Left lung (tissue), 10 donors: Measurements from ENCODE around the gene RASA3. TPM values are rescaled to one million over a fixed set of nuclear protein-coding genes. Genes with fewer than 3 reads are reported as not detected.
A peak's percentile ranks its signal among the peaks of the same experiment; 100 is the strongest.

Experiments used
- ATAC-seq: fragments of 200-7000 bp; cut with Tn5 transposase; one replicate; pipeline ENCODE4 v1.9.1; 2020; ENCODE audit warnings: moderate library complexity
- DNase-seq, 4 donors: peaks; one replicate each; pipeline ENCODE4 v3.0.0-alpha.2; 2013 to 2020
- H3K27ac ChIP-seq, 2 donors: fragments of 200-600 bp; sonication (generic) in 1 of 2; one replicate each; pipeline versions ENCODE4 v1.5.0 to v1.8.0; 2020 to 2021
- H3K27me3 ChIP-seq, 2 donors: fragments of 200-600 bp; sonication (generic) in 1 of 2; one replicate each; pipeline versions ENCODE4 v1.5.0 to v1.8.0; 2020 to 2021
- H3K36me3 ChIP-seq, 2 donors: fragments of 200-600 bp; sonication (generic) in 1 of 2; one replicate each; pipeline versions ENCODE4 v1.5.0 to v1.8.0; 2020 to 2021
- H3K4me1 ChIP-seq, 2 donors: fragments of 200-600 bp; one replicate each; pipeline ENCODE4 v1.8.0; 2021
- H3K4me3 ChIP-seq, 2 donors: fragments of 200-600 bp; sonication (generic) in 1 of 2; one replicate each; pipeline versions ENCODE4 v1.5.0 to v1.8.0; 2020 to 2021; ENCODE audit warnings: mild to moderate bottlenecking in 1 of 2
- H3K9me3 ChIP-seq, 2 donors: fragments of 200-600 bp; sonication (generic) in 1 of 2; one replicate each; pipeline versions ENCODE4 v1.5.0 to v1.8.0; 2020 to 2021
- intact Hi-C, 2 donors: fragments of 100-400 bp; cut with DNase I; formaldehyde crosslinking; loops; one replicate each; pipeline versions ENCODE4 v1.11.2 to v1.14.2; 2022
- polyA plus RNA-seq, 6 donors: library from polyadenylated mRNA; unstranded; fragments of 120-200 nt; gene quantifications; one replicate each; pipeline ENCODE4 v1.2.1, GENCODE V29; 2013; ENCODE audit not compliant: insufficient read length in 6 of 6
- total RNA-seq, 2 donors: library from RNA; stranded (reverse); fragmentation: NEBNext Ultra II Directional; extraction: Animal tissue kit (Norgen Biotek cat#: 25700); gene quantifications; one replicate each; pipeline ENCODE4 v1.2.1, GENCODE V29; 2021
- TF ChIP-seq, protein P1 (sequence below), 2 donors: fragments of 200-600 bp; sonication (generic) in 1 of 2; IDR thresholded peaks; one replicate each; pipeline versions ENCODE4 v1.5.0 to v1.8.0; 2021; ENCODE audit warnings: antibody characterized with exemption in 2 of 2
- donor health status: DM: no; HTN: yes; CAD: no.
- donor health status: DM: no; HTN: no; CAD: no.

The RASA3 gene
- total and polyA plus RNA-seq, 8 donors, result 11.4 to 22.2 (median 12.7) TPM

DNA sequence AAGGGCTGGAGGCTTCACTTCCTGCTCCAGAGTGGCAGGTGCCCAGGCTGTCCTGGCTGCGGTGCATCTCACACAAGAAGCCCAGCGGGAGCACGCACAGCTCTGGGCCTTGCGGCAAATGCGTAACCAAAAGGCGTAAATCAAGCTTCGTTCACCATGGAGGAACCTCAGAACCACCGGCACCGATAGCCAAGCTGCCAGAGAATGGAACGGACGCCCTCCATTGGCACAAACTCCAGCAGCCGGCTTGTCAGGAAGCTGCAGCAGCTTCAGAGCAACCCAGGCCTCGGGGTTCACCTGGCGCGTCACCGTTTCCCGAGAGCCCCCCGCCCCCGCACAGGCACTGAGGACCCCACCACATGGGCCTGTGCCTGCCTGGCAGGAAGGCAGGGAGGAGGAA lies 76.7 kb downstream of the RASA3 start:
- Histone ChIP-seq H3K27ac (no peak overlapping the region), H3K9me3 (no peaks in the 10 kb centered on the region), H3K36me3 (peaks cover 0 to 26% of the 10 kb centered on the region in 2 donors), H3K27me3 (no peaks in the 10 kb centered on the region), H3K4me1 (peaks cover 12 to 52% of the 10 kb centered on the region in 2 donors), H3K4me3 (no peak overlapping the region)
- TF ChIP-seq, protein P1, sequence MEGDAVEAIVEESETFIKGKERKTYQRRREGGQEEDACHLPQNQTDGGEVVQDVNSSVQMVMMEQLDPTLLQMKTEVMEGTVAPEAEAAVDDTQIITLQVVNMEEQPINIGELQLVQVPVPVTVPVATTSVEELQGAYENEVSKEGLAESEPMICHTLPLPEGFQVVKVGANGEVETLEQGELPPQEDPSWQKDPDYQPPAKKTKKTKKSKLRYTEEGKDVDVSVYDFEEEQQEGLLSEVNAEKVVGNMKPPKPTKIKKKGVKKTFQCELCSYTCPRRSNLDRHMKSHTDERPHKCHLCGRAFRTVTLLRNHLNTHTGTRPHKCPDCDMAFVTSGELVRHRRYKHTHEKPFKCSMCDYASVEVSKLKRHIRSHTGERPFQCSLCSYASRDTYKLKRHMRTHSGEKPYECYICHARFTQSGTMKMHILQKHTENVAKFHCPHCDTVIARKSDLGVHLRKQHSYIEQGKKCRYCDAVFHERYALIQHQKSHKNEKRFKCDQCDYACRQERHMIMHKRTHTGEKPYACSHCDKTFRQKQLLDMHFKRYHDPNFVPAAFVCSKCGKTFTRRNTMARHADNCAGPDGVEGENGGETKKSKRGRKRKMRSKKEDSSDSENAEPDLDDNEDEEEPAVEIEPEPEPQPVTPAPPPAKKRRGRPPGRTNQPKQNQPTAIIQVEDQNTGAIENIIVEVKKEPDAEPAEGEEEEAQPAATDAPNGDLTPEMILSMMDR (IDR thresholded peaks at IDR 0.05), result no peak
- intact Hi-C loops, result no loop called here
- ATAC-seq (no peak), DNase-seq (peak in 1 of 4 donors; percentile 62)

DNA sequence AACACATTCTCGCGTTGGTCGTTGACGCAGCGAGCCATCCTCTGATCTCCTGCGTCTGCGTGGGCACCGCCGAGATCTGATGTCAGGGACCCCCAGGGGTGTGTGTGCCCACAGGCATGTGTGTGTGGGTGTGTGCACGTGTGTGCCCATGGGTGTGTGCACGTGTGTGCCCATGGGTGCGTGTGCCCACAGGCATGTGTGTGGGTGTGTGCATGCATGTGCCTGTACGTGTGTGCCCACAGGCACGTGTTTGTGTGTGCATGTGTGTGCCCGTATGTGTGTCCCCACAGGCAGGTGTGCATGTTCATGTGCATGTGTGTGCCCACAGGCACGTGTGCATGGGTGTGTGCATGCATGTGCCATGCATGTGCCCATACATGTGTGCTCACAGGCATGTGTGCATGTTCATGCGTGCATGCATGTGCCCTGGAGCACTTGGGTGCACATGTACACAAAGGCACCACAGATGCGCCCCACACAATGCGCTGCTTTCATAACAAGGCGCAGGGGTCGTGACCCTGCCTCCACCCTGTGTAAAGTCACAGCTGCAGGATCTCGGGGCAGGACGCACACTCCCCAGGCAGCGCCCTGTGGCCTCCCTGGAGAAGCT lies 77.5 kb downstream of the RASA3 start:
- Histone ChIP-seq H3K4me1 (peaks cover 12 to 48% of the 10 kb centered on the region in 2 donors), H3K36me3 (peaks cover 0 to 30% of the 10 kb centered on the region in 2 donors), H3K9me3 (no peaks in the 10 kb centered on the region), H3K27ac (no peak overlapping the region), H3K4me3 (no peak overlapping the region), H3K27me3 (no peaks in the 10 kb centered on the region)
- DNase-seq (peak in 1 of 4 donors; percentile 54), ATAC-seq (no peak)
- intact Hi-C loops, result no loop called here
- TF ChIP-seq, protein P1 (IDR thresholded peaks at IDR 0.05), result no peak

DNA sequence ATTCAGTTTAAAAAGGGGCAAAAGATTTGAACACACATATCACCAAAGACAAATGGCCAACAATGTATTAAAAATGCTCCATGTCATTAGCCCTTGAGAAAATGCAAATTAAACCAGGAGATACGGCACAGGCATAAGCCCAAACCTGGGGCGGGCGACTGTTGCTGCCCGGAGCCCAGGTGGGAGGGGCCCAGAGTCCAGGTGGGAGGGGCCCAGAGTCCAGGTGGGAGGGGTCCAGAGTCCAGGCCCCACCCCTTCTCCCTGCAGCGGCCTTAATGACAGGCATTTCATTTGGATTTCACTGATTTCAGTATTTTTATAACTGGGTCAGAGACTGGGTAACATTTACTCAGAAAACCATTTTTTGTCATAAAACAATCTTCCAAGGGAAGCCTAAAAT lies 78.2 kb downstream of the RASA3 start:
- Histone ChIP-seq H3K9me3 (no peaks in the 10 kb centered on the region), H3K27ac (no peak overlapping the region), H3K4me1 (peaks cover 12 to 48% of the 10 kb centered on the region in 2 donors), H3K36me3 (peaks cover 0 to 33% of the 10 kb centered on the region in 2 donors), H3K27me3 (no peaks in the 10 kb centered on the region), H3K4me3 (no peak overlapping the region)
- ATAC-seq (no peak), DNase-seq (peak in 1 of 4 donors; percentile 21)
- intact Hi-C loops, result no loop called here
- TF ChIP-seq, protein P1 (IDR thresholded peaks at IDR 0.05), result no peak

DNA sequence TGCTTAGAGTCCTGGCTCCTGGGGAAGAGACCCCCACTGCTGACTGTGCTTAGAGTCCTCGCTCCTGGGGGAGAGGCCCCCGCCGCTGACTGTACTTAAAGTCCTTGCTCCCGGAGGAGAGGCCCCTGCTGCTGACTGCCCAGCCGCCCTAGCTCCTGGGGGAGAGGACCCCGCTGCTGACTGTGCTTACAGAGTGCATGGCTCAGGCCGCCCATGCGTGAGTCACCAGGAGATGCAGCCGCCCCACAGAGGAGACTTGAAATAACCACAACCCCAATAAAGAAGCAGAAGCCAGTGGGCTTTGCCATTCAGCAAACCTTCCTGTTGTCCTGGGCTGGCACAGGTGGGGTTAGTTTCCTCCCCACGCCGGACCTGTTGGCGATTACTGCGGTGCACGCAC lies 79.4 kb downstream of the RASA3 start:
- H3K27me3 ChIP-seq, result no peaks in the 10 kb centered on the region
- H3K4me3 ChIP-seq, result no peak overlapping the region
- H3K9me3 ChIP-seq, result no peaks in the 10 kb centered on the region
- TF ChIP-seq, protein P1 (IDR thresholded peaks at IDR 0.05), result no peak
- DNase-seq, result peak in 1 of 4 donors; percentile 83
- no peak for ATAC-seq
- no peak overlapping the region for H3K27ac ChIP-seq
- intact Hi-C loops, result no loop called here
- H3K4me1 ChIP-seq, result peaks cover 11 to 46% of the 10 kb centered on the region in 2 donors
- H3K36me3 ChIP-seq, result peaks cover 0 to 33% of the 10 kb centered on the region in 2 donors

DNA sequence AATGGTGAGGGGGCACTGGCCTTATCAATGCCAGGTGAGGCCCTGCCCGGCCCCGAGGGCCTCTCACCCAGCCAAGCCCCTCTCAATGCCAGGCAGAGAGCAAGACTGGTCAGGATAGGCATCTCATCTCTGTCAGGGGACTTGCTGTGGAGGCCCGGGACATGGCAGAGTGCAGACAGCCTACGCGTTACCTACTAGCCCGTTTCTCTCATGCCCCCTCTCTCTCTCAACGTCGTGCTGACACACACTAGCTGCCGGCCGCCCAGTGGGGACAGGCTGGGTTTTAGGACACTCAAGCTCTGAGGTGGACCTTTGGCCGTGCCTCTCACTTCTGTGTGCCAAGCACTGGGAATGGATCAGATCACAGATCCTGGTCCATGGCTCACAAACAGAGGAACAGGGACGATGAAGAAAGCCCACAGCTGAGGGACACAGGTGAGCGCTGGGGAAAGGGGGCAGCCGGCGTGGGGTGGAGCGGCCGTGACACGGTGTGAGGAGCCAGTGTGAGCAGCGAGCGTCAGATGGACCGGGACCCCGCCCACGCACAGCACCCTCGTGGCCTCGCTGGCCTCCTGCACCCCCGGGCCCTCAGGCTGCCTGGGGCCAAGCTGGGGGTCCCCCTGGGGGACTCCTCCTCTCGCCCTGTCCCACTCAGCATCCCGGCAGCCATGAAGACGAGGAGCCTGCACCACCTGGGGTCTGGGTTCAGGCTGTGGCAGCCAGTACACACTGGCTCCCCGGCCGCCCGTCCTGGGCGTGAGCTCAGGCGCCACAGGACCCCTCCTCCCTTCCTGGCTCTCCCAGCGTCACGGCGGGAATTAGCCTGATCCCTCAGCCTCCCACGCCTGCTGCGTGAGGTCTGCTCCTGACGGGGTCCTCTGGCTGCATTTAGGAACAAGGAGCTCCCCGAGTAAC lies 81.6 kb downstream of the RASA3 start:
- no peak overlapping the region for H3K27ac ChIP-seq
- peaks cover 0 to 29% of the 10 kb centered on the region in 2 donors for H3K36me3 ChIP-seq
- no peak overlapping the region for H3K4me3 ChIP-seq
- H3K27me3 ChIP-seq, result no peaks in the 10 kb centered on the region
- DNase-seq (peak in 1 of 4 donors; percentile 69), ATAC-seq (no peak)
- TF ChIP-seq, protein P1 (IDR thresholded peaks at IDR 0.05), result no peak
- no peaks in the 10 kb centered on the region for H3K9me3 ChIP-seq
- H3K4me1 ChIP-seq, result peaks cover 0 to 24% of the 10 kb centered on the region in 2 donors
- intact Hi-C loops, result no loop called here
